ENCODE data around the gene OSBPL1A.

- TF ChIP-seq ETV6 (conservative IDR thresholded peaks at IDR 0.05 in 1 of 2, IDR thresholded peaks at IDR 0.05 in 1 of 2; ENCODE audit: borderline replicate concordance in 1 of 2, low read depth in 1 of 2) (no peak), NRF1 (conservative IDR thresholded peaks at IDR 0.05; ENCODE audit: low read depth, low read length) (no peak), CEBPB (IDR thresholded peaks at IDR 0.05; ENCODE audit: borderline replicate concordance in 1 of 2, low read depth in 2 of 2, low read length in 2 of 2) (no peak), CBFB (IDR thresholded peaks at IDR 0.05; ENCODE audit: low read depth) (no peak), MEF2B (IDR thresholded peaks at IDR 0.05; ENCODE audit: partially characterized antibody, poor library complexity, severe bottlenecking) (no peak)
Observed at GRCh38 chr18:24189664-24190346, 207.8 kb downstream of the OSBPL1A start.
